Body of pancreas (tissue), 4 donors: ENCODE data around the gene NXPH4.

Source experiments
- POLR2A ChIP-seq, 3 donors: fragments of 450-650 bp; IDR thresholded peaks; one replicate each; pipeline ENCODE4 v1.6.1; 2016; ENCODE audit warnings: antibody characterized with exemption in 3 of 3, mild to moderate bottlenecking in 2 of 3
- TF ChIP-seq, protein P1 (sequence below), 7 experiments: fragments of 450-650 bp in 4 of 7; fragments of 200-600 bp in 3 of 7; sonication (generic) in 3 of 7; IDR thresholded peaks; one replicate each; pipeline ENCODE4 v1.5.1; 2016 to 2019; ENCODE audit warnings: antibody characterized with exemption in 7 of 7

DNA sequence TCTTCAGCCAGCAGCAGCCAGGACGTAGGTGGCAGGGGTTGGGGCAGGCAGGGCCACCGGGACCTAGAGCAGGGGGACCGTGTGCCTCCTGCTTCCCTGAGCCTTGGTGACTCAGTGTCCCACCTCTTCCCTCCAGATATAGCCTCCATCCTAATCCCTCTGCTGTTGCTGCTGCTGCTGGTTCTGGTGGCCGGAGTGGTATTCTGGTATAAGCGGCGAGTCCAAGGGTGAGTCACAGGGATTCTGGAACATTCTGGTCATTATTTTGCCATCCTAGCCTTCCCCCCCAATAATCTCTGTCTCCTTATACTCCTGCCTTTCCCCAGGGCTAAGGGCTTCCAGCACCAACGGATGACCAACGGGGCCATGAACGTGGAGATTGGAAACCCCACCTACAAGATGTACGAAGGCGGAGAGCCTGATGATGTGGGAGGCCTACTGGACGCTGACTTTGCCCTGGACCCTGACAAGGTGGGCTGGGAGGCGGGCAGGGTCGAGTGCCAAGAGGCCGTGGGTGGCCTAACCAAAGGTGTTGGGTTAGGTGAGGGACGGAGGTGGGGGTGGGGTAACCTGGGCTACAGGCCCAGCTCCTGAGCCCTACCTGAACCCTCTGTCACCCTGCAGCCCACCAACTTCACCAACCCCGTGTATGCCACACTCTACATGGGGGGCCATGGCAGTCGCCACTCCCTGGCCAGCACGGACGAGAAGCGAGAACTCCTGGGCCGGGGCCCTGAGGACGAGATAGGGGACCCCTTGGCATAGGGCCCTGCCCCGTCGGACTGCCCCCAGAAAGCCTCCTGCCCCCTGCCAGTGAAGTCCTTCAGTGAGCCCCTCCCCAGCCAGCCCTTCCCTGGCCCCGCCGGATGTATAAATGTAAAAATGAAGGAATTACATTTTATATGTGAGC, 4.5 kb upstream of the NXPH4 start:
- TF ChIP-seq, protein P1, sequence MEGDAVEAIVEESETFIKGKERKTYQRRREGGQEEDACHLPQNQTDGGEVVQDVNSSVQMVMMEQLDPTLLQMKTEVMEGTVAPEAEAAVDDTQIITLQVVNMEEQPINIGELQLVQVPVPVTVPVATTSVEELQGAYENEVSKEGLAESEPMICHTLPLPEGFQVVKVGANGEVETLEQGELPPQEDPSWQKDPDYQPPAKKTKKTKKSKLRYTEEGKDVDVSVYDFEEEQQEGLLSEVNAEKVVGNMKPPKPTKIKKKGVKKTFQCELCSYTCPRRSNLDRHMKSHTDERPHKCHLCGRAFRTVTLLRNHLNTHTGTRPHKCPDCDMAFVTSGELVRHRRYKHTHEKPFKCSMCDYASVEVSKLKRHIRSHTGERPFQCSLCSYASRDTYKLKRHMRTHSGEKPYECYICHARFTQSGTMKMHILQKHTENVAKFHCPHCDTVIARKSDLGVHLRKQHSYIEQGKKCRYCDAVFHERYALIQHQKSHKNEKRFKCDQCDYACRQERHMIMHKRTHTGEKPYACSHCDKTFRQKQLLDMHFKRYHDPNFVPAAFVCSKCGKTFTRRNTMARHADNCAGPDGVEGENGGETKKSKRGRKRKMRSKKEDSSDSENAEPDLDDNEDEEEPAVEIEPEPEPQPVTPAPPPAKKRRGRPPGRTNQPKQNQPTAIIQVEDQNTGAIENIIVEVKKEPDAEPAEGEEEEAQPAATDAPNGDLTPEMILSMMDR (IDR thresholded peaks at IDR 0.05) = no peak
- TF ChIP-seq POLR2A (IDR thresholded peaks at IDR 0.05) = no peak
